ENCODE data around the gene EPB41L3. TPM values are rescaled to one million over a fixed set of nuclear protein-coding genes. Genes with fewer than 3 reads are reported as not detected.

EPB41L3 gene
- total and polyA plus RNA-seq, 10 of the 15 experiments (the other 5 are each of a cell fraction or from before 2014, with no cell fraction given), result 0.11 to 0.69 (median 0.23) TPM; not detected in 6

DNA sequence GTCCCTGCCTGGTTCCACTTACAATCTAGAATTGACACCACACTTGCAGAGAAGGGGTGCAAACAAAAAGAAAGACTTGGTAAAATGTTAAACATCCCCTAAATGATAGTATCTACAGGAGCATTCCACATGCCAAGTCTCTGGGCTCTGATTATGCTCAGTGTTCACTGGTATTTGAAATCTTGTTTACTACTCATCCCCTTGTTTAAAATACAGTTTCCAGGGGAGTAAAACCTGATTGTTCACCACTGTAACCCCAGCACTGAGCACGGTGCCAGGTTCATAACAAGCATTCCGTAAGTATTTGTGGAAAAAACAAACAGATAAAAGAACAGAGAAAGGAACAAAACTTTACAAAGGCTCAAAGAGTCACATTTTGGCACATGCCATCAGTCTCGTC lies 11.7 kb downstream of the EPB41L3 start (continued):
- TF ChIP-seq MYB (IDR thresholded peaks at IDR 0.05; ENCODE audit: borderline replicate concordance, low read depth, low read length) (no peak), TBL1XR1 (IDR thresholded peaks at IDR 0.05; ENCODE audit: low read depth, low read length) (no peak)
- TF ChIP-seq, protein P1, sequence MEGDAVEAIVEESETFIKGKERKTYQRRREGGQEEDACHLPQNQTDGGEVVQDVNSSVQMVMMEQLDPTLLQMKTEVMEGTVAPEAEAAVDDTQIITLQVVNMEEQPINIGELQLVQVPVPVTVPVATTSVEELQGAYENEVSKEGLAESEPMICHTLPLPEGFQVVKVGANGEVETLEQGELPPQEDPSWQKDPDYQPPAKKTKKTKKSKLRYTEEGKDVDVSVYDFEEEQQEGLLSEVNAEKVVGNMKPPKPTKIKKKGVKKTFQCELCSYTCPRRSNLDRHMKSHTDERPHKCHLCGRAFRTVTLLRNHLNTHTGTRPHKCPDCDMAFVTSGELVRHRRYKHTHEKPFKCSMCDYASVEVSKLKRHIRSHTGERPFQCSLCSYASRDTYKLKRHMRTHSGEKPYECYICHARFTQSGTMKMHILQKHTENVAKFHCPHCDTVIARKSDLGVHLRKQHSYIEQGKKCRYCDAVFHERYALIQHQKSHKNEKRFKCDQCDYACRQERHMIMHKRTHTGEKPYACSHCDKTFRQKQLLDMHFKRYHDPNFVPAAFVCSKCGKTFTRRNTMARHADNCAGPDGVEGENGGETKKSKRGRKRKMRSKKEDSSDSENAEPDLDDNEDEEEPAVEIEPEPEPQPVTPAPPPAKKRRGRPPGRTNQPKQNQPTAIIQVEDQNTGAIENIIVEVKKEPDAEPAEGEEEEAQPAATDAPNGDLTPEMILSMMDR (IDR thresholded peaks at IDR 0.05 in 2 of 3, conservative IDR thresholded peaks at IDR 0.05 in 1 of 3; ENCODE audit: control insufficient read depth in 2 of 3, extremely low read depth in 1 of 3, insufficient read depth in 1 of 3, low read depth in 3 of 3, low read length in 3 of 3), result no peak

DNA sequence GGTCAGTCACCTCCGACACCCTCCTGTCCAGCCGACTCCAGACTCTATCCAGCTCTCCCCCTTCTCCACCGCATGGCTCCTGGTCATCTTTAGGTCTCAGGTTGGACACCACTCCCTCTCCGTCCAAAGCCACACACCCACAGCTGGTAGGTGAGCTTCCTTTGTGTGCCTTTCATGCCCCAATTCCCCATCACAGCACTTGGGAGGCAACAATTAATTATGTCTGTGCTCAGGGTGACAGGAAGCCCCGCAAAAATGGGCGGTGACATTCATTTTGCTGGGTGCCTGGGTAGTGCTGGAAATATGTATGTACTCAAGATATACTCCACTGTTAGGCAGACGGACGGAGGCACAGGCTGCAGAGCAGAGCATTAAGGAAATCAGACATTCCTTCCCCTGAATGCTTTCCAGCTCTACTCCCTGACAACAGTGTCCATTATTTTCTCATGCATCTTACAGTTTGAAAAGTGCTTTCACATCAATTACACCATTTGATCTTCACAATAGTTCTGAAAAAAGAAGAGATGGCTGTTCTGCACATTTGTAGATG lies 13.1 kb downstream of the EPB41L3 start:
- no peaks in the 10 kb centered on the region for H3K4me1 ChIP-seq (ENCODE audit: control insufficient read depth, insufficient read depth, low read length)
- H2AFZ ChIP-seq (ENCODE audit: control insufficient read depth, low read depth, low read length), result no peak overlapping the region
- ChIA-PET RAD21 (ENCODE audit: unreplicated experiment) (no interaction called here), CTCF (no interaction called here), POLR2A (no interaction called here), SMC1A (ENCODE audit: uncharacterized antibody, unreplicated experiment) (no interaction called here)
- no peak for FAIRE-seq
- 44% methylated on average over 8 of the region's 8 CpGs for WGBS (ENCODE audit: insufficient coverage, insufficient replicate concordance, low lambda C conversion rate, missing lambda C conversion rate)
- H3K9me3 ChIP-seq (replicated peaks; ENCODE audit: control insufficient read depth, insufficient read depth, low read length), result no peaks in the 10 kb centered on the region
- H3K4me2 ChIP-seq (ENCODE audit: control insufficient read depth, insufficient read depth), result no peak overlapping the region
- H4K20me1 ChIP-seq (ENCODE audit: control insufficient read depth, insufficient read depth), result no peaks in the 10 kb centered on the region
- no peak overlapping the region for H3K27ac ChIP-seq (ENCODE audit: control insufficient read depth, insufficient read depth)
- no peaks in the 10 kb centered on the region for H3K79me2 ChIP-seq (ENCODE audit: control insufficient read depth, insufficient read depth, low read length)
- DNase-seq (ENCODE audit: low read depth, low spot score), result no peak
- BruUV-seq (replicated peaks), result no TSS peak
- no peak overlapping the region for H3K9ac ChIP-seq (ENCODE audit: control insufficient read depth, insufficient read depth, low read length)
- H3K4me3 ChIP-seq, result no peak overlapping the region
- intact Hi-C loops (cut with micrococcal nuclease; ENCODE audit: unreplicated experiment) (no loop called here), in situ Hi-C loops (cut with MboI) (no loop called here)
- TF ChIP-seq TARDBP (IDR thresholded peaks at IDR 0.05; ENCODE audit: borderline replicate concordance) (no peak), ZZZ3 (IDR thresholded peaks at IDR 0.05; ENCODE audit: control insufficient read depth, insufficient read length, low read depth) (no peak), NFIC (IDR thresholded peaks at IDR 0.05; ENCODE audit: low read depth, low read length) (no peak), MYB (IDR thresholded peaks at IDR 0.05; ENCODE audit: borderline replicate concordance, low read depth, low read length) (no peak), SP1 (IDR thresholded peaks at IDR 0.05; ENCODE audit: low read depth, low read length) (no peak), YY1 (IDR thresholded peaks at IDR 0.05; ENCODE audit: low read depth, low read length) (no peak), RUNX3 (IDR thresholded peaks at IDR 0.05; ENCODE audit: low read length) (no peak), FOS (IDR thresholded peaks at IDR 0.05; ENCODE audit: borderline replicate concordance, extremely low read depth, insufficient read length) (no peak)
- TF ChIP-seq, protein P2, sequence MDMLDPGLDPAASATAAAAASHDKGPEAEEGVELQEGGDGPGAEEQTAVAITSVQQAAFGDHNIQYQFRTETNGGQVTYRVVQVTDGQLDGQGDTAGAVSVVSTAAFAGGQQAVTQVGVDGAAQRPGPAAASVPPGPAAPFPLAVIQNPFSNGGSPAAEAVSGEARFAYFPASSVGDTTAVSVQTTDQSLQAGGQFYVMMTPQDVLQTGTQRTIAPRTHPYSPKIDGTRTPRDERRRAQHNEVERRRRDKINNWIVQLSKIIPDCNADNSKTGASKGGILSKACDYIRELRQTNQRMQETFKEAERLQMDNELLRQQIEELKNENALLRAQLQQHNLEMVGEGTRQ (IDR thresholded peaks at IDR 0.05; ENCODE audit: borderline replicate concordance, low read depth, low read length), result no peak
- TF ChIP-seq, protein P3, sequence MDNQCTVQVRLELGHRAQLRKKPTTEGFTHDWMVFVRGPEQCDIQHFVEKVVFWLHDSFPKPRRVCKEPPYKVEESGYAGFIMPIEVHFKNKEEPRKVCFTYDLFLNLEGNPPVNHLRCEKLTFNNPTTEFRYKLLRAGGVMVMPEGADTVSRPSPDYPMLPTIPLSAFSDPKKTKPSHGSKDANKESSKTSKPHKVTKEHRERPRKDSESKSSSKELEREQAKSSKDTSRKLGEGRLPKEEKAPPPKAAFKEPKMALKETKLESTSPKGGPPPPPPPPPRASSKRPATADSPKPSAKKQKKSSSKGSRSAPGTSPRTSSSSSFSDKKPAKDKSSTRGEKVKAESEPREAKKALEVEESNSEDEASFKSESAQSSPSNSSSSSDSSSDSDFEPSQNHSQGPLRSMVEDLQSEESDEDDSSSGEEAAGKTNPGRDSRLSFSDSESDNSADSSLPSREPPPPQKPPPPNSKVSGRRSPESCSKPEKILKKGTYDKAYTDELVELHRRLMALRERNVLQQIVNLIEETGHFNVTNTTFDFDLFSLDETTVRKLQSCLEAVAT (IDR thresholded peaks at IDR 0.05), result no peak
- TF ChIP-seq, protein P4, sequence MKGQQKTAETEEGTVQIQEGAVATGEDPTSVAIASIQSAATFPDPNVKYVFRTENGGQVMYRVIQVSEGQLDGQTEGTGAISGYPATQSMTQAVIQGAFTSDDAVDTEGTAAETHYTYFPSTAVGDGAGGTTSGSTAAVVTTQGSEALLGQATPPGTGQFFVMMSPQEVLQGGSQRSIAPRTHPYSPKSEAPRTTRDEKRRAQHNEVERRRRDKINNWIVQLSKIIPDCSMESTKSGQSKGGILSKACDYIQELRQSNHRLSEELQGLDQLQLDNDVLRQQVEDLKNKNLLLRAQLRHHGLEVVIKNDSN (IDR thresholded peaks at IDR 0.05; ENCODE audit: borderline replicate concordance, extremely low read length, insufficient read depth, low read depth, low read length), result no peak
- no peaks in the 10 kb centered on the region for H3K27me3 ChIP-seq (replicated peaks in 1 of 2; ENCODE audit: control insufficient read depth in 2 of 2, insufficient read depth in 2 of 2, low read length in 1 of 2)
- ATAC-seq, result no peak
- no peaks in the 10 kb centered on the region for H3K36me3 ChIP-seq (ENCODE audit: control insufficient read depth in 2 of 2, insufficient read depth in 2 of 2, low read length in 1 of 2)

Data from GM12878 (cell line).